Panc1 (cell line): ENCODE measurements around the gene RALGPS2. TPM values are rescaled to one million over a fixed set of nuclear protein-coding genes. Genes with fewer than 3 reads are reported as not detected.

Source experiments
- ATAC-seq: fragments of 200-7000 bp; cut with Tn5 transposase; 2 replicates; pipeline ENCODE4 v1.9.1; 2020; ENCODE audit warnings: mild to moderate bottlenecking, moderate library complexity
- BruUV-seq: library from RNA; stranded (reverse); fragments of 400-500 nt; replicated peaks from 2 replicates; lab custom pipeline; 2021; lab: Mats Ljungman, UMichigan
- CTCF ChIA-PET: fragments of 300-600 bp; sonication (Branson Sonifier 250); formaldehyde crosslinking; loops from one replicate; lab custom pipeline; 2022; ENCODE audit warnings: antibody characterized with exemption; lab: Charles Lee
- POLR2A ChIA-PET: fragments of 300-600 bp; sonication (Branson Sonifier 250); formaldehyde crosslinking; loops from one replicate; lab custom pipeline; 2022; ENCODE audit warnings: antibody characterized with exemption; lab: Charles Lee
- DNase-seq: peaks from one replicate; pipeline ENCODE4 v3.0.0-alpha.2; 2010; ENCODE audit warnings: low read depth, low spot score
- H3K27ac ChIP-seq: 2 replicates; pipeline ENCODE4 v1.5.1; 2011; ENCODE audit warnings: mild to moderate bottlenecking, low read length, inconsistent platforms
- H3K27me3 ChIP-seq: fragments of 200-500 bp; sonication (Bioruptor generic); 2 replicates; pipeline ENCODE4 v1.6.0; 2014; ENCODE audit warnings: low read length, inconsistent platforms; ENCODE audit not compliant: control insufficient read depth, insufficient read depth
- H3K36me3 ChIP-seq: fragments of 200-500 bp; sonication (Bioruptor generic); 2 replicates; pipeline ENCODE4 v1.5.1; 2014; ENCODE audit warnings: inconsistent platforms, mild to moderate bottlenecking, low read length, moderate library complexity; ENCODE audit not compliant: control insufficient read depth, insufficient read depth
- H3K4me1 ChIP-seq: 2 replicates; pipeline ENCODE4 v1.5.1; 2011; ENCODE audit warnings: inconsistent platforms, mild to moderate bottlenecking, low read length, moderate library complexity; ENCODE audit not compliant: control insufficient read depth, insufficient read depth
- H3K4me3 ChIP-seq, 2 experiments: 2 replicates each; pipeline ENCODE4 v1.5.1; 2011 to 2012; ENCODE audit warnings: low read depth in 2 of 2, low read length in 2 of 2, mild to moderate bottlenecking in 2 of 2, inconsistent platforms in 1 of 2, moderate library complexity in 1 of 2
- H3K9me3 ChIP-seq: fragments of 200-500 bp; sonication (Bioruptor generic); 2 replicates; pipeline ENCODE4 v1.5.1; 2014; ENCODE audit warnings: low read depth, mild to moderate bottlenecking, inconsistent platforms, low read length, moderate library complexity; ENCODE audit not compliant: control insufficient read depth, insufficient read depth
- POLR2AphosphoS5 ChIP-seq: IDR thresholded peaks from 2 replicates; pipeline ENCODE4 v1.6.1; 2012; ENCODE audit warnings: mild to moderate bottlenecking, low read depth, low read length, moderate library complexity
- SIN3A ChIP-seq: IDR thresholded peaks from 2 replicates; pipeline ENCODE4 v1.6.1; 2012; ENCODE audit warnings: low read depth, mild to moderate bottlenecking, low read length, moderate library complexity, borderline replicate concordance; ENCODE audit not compliant: insufficient read depth
- TCF7L2 ChIP-seq: IDR thresholded peaks from 2 replicates; pipeline ENCODE4 v1.6.1; 2011; ENCODE audit warnings: mild to moderate bottlenecking, low read depth, low read length, inconsistent platforms
- in situ Hi-C: cut with HindIII; loops from 2 replicates; pipeline ENCODE4 v1.10.0; 2016; ENCODE audit warnings: low sequenced_read_pairs, low pct_unique_long_range_greater_than_20kb
- intact Hi-C: fragments of 100-400 bp; cut with micrococcal nuclease; formaldehyde crosslinking; loops from one replicate; pipeline ENCODE4 v1.10.0; 2022; ENCODE audit not compliant: unreplicated experiment
- total RNA-seq: library from RNA; stranded (reverse); gene quantifications from one replicate; pipeline ENCODE4 v1.2.1, GENCODE V29; 2021; ENCODE audit not compliant: unreplicated experiment
- TF ChIP-seq, protein P1 (sequence below): fragments of 450-650 bp; IDR thresholded peaks from 2 replicates; pipeline ENCODE4 v1.5.1; 2017; ENCODE audit warnings: mild to moderate bottlenecking
- TF ChIP-seq, protein P2 (sequence below), 2 experiments: IDR thresholded peaks; 2 replicates each; pipeline ENCODE4 v1.6.1; 2011 to 2012; ENCODE audit warnings: low read depth in 2 of 2, control low read depth in 1 of 2, low read length in 1 of 2, mild to moderate bottlenecking in 1 of 2, moderate library complexity in 1 of 2; ENCODE audit not compliant: insufficient read depth in 1 of 2

Gene RALGPS2
- total RNA-seq, 1 experiment from 2014 or later: 5.4 TPM

DNA sequence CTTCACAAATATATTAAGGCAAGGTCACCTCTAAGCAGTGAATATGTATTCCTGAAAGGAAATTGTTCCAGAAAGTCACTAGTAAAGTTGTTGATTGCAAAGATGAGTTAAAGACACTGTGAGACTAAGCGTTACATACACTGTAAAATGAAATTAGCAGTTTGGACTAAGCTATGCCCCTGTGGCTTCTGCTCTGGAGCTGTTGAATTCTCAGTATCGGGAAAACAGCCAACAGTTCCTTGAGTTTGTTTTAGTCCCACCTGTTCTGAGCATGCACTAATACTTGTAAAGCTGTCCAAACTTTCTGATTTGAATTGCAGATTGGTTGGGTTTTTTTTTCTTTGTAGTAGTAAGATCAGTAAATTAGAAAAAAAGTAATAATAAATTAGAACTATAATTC is 124.9 kb downstream of the RALGPS2 start:
- ATAC-seq: no peak
- CTCF ChIA-PET: no interaction called here
- POLR2A ChIA-PET: no interaction called here

DNA sequence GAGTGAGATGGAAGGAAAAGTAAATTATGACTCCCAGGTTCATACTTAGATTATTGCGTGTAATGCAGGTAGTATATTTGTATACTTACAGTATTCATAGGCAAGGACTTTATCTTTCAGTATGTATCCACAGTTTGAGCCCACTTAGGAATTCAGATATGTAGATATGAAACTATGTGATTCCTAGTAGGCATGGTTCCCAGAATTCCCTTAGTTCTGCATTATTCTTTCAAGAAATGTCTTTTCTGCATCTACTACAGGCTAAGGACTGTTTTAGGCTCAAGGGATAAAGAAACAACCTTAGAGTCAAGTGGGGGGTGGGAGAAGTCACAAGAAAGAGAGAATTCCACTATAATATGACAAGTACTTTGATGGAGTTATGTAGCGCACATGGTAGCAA is 132.1 kb downstream of the RALGPS2 start:
- Histone ChIP-seq H3K36me3 (no peaks in the 10 kb centered on the region), H3K27ac (no peak overlapping the region), H3K27me3 (no peaks in the 10 kb centered on the region; the same call in 1 of the 2 replicates), H3K9me3 (no peaks in the 10 kb centered on the region), H3K4me3 (no peak overlapping the region), H3K4me1 (no peaks in the 10 kb centered on the region)
- ChIA-PET CTCF (no interaction called here), POLR2A (no interaction called here)
- no peak for DNase-seq
- in situ Hi-C loops: no loop called here
- no peak for TF ChIP-seq TCF7L2
- TF ChIP-seq, protein P1, sequence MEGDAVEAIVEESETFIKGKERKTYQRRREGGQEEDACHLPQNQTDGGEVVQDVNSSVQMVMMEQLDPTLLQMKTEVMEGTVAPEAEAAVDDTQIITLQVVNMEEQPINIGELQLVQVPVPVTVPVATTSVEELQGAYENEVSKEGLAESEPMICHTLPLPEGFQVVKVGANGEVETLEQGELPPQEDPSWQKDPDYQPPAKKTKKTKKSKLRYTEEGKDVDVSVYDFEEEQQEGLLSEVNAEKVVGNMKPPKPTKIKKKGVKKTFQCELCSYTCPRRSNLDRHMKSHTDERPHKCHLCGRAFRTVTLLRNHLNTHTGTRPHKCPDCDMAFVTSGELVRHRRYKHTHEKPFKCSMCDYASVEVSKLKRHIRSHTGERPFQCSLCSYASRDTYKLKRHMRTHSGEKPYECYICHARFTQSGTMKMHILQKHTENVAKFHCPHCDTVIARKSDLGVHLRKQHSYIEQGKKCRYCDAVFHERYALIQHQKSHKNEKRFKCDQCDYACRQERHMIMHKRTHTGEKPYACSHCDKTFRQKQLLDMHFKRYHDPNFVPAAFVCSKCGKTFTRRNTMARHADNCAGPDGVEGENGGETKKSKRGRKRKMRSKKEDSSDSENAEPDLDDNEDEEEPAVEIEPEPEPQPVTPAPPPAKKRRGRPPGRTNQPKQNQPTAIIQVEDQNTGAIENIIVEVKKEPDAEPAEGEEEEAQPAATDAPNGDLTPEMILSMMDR: no peak
- TF ChIP-seq POLR2AphosphoS5: no peak
- TF ChIP-seq, protein P2, sequence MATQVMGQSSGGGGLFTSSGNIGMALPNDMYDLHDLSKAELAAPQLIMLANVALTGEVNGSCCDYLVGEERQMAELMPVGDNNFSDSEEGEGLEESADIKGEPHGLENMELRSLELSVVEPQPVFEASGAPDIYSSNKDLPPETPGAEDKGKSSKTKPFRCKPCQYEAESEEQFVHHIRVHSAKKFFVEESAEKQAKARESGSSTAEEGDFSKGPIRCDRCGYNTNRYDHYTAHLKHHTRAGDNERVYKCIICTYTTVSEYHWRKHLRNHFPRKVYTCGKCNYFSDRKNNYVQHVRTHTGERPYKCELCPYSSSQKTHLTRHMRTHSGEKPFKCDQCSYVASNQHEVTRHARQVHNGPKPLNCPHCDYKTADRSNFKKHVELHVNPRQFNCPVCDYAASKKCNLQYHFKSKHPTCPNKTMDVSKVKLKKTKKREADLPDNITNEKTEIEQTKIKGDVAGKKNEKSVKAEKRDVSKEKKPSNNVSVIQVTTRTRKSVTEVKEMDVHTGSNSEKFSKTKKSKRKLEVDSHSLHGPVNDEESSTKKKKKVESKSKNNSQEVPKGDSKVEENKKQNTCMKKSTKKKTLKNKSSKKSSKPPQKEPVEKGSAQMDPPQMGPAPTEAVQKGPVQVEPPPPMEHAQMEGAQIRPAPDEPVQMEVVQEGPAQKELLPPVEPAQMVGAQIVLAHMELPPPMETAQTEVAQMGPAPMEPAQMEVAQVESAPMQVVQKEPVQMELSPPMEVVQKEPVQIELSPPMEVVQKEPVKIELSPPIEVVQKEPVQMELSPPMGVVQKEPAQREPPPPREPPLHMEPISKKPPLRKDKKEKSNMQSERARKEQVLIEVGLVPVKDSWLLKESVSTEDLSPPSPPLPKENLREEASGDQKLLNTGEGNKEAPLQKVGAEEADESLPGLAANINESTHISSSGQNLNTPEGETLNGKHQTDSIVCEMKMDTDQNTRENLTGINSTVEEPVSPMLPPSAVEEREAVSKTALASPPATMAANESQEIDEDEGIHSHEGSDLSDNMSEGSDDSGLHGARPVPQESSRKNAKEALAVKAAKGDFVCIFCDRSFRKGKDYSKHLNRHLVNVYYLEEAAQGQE (IDR thresholded peaks at IDR 0.05; ENCODE audit: insufficient read depth in 1 of 2, low read depth in 2 of 2, low read length in 1 of 2): no peak
- TF ChIP-seq SIN3A: no peak
- no TSS peak for BruUV-seq
- intact Hi-C loops: no loop called here
- ATAC-seq: no peak

More for the DNA sequence above, 124.9 kb downstream of the RALGPS2 start:
- intact Hi-C loops: no loop called here
- no TSS peak for BruUV-seq
- Histone ChIP-seq H3K4me1 (no peaks in the 10 kb centered on the region), H3K9me3 (no peaks in the 10 kb centered on the region), H3K4me3 (no peak overlapping the region), H3K27ac (no peak overlapping the region), H3K27me3 (no peaks in the 10 kb centered on the region; the same call in 1 of the 2 replicates), H3K36me3 (no peaks in the 10 kb centered on the region)
- in situ Hi-C loops: no loop called here
- DNase-seq: no peak
- TF ChIP-seq, protein P2 (IDR thresholded peaks at IDR 0.05; ENCODE audit: insufficient read depth in 1 of 2, low read depth in 2 of 2, low read length in 1 of 2): no peak
- TF ChIP-seq TCF7L2 (no peak), SIN3A (no peak), POLR2AphosphoS5 (no peak)
- TF ChIP-seq, protein P1: no peak
